Measurements from ENCODE around the gene SLC25A21.
"Not testable (repeated sequence)": the region's sequence is repeated elsewhere in the genome, so short reads cannot be mapped to it uniquely, and the experiment has no call there.

The SLC25A21 gene

DNA sequence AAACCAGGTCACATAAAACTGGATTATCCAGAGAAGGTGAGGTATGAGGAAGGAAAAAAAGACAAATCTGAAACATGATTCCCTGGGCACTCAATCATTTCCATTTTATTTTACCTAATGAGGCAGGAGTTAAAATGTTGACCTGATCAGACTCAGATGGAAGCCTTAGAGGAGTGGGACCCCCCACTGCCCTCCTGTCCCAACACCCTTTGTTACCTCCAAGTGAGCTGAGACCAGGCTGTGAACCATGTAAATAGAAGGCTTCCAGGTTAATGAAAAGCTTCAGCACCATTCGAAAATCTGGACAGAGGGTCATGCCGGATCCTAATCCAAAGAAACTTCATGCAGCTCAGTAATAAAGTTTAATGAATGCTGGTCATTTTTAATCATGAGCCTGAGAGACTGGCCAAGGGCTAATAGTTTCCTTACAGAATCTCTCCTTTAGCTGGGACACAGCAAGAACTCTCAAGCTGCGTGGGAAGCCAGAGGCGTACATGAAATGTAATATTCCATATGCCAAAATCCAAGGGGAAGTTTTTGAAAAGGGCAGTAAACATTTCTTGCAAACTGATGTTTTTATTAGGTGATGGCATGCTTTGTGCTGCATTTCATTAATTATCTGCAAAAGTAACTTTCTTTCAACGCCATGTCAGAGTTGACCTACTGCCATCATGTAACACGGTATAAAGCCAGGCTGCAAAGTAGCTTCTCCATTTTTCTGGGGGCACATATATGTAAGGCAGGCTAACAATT, 327.8 kb downstream of the SLC25A21 start:
- no peak for DNase-seq (ENCODE audit: low read depth in 2 of 2, low spot score in 1 of 2)

DNA sequence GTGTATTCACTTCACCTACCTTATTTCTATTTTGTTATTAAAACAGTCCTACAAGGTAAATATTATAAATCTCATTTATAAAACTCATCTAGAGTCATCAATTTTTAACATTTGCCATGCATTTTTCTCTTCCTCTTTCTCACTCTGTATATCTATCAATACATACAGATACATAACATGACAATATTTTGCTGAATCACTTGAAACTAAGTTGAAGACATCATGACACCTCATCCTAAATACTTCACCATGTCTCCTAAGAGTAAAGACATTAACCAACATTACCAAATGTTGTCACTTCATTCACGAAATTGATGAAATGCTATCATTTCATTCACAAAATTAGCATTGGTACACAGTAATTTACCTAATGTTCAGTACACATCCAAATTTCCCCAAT, 329.0 kb downstream of the SLC25A21 start:
- DNase-seq (ENCODE audit: low read depth in 2 of 2, low spot score in 1 of 2) = no peak

DNA sequence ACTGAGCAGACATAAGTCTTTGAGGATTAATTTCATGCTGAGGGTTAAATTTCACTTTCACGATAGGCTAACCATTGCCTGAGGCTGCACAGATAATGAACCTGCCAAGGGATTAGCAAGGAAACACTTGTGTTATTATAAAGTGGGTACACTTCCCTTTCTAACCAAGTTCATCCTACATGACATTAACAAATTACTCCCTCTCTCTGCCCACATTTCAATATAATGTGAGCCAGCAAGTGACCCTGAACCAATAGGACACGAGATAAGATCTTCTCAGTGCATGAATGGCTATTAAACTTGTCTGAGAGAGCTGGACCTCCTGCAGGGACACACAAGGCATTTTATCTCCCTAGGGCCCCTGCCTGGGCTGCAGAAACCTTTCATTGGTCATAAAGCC, 337.3 kb downstream of the SLC25A21 start:
- DNase-seq (ENCODE audit: low read depth in 2 of 2, low spot score in 1 of 2) = no peak

DNA sequence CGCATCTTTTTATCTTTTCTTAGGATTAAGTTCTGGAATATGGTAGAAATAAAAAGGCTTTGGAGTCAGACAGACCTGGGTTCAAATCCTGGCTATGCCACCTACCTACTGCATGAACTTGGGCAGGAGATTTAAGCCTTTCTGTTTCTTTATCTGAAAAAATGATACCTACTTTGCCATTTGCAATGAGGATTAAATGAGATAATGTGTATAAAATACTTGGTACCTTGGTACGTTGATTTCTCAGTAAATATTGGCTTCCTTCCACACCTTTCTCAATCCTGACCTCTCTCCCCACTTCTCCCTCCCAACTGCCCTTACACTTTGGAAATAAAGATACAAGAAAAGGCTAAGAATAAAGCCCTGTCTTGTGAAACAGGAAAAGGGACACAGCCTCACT, 338.1 kb downstream of the SLC25A21 start:
- DNase-seq (ENCODE audit: low read depth in 2 of 2, low spot score in 1 of 2) = no peak

DNA sequence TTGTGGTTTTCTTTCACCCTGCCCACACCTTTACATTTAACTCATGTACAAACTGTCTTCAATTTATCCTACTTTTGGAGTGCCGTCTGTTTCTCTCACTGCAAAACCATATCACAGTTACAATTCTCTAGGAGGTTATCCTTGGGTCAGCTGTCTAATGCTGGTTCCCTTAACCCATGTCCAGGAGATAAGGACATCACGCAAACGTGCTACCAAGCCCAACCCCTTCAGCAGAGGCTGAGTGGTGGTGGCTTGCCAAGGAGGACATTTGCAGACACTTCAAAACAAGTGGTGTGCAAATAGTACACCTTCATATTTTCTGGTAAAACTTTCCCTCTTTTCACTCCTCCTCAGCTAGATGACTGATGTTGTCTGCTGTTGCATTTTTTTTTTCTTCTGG, 342.9 kb downstream of the SLC25A21 start:
- DNase-seq (ENCODE audit: low read depth in 2 of 2, low spot score in 1 of 2) = no peak

DNA sequence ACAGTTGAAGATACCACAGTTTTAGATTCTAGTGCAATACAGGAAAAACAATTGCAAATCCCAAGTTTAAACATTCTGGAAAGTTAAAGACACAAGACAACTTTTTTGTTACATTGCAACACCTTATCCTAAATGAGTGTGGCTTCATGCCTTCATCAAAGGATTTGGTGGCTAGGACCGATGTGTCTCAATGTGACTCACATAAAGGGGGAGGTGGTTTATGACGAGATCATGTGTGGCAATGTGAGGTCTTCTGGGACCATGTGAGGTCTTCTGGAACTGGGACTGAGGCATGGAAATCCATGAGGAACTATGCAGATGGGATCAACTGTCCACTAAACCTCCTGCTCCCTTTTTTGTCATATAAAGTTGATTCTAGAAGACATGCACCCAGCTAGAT, 344.5 kb downstream of the SLC25A21 start:
- no peak for DNase-seq (ENCODE audit: low read depth in 2 of 2, low spot score in 1 of 2)

DNA sequence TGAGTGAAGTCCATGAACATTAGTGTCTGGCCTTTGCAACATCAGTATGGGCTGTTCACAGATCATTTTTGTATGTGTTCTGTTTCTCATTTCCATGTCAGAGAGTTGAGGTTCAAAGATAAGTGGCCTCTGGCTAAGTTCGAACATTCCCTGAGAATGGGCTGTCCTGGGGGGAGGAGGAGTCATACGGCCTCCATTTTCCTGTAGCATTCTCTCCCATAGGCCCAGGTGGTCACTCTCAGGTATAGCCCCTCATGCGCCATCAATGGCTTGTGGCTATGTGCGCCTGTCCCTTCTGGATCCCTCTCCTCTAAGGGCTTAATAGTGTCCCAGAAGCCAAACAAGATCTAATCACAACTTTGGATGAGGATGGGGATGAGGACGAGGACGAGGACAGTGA, 345.8 kb downstream of the SLC25A21 start:
- no peak for DNase-seq (ENCODE audit: low read depth in 2 of 2, low spot score in 1 of 2)

DNA sequence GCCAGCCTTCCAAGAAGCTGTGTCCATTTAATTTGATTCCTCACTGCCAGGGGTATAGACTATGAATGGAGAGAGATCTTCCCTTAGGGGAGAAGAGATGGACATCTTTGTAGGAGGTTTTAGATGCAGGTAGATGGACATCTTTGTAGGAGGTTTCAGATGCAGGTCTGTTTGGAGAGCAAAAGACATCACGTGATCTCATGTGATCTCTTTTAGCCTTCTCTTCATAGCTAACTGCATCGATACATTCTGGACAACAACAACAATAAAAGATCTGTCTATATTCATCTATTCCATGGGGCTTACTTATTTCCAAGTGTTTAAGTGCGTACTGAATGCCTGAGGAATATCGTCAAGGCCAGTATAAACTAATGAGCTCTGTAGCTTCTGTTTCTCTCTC, 347.6 kb downstream of the SLC25A21 start:
- DNase-seq (ENCODE audit: low read depth in 2 of 2, low spot score in 1 of 2) = no peak

DNA sequence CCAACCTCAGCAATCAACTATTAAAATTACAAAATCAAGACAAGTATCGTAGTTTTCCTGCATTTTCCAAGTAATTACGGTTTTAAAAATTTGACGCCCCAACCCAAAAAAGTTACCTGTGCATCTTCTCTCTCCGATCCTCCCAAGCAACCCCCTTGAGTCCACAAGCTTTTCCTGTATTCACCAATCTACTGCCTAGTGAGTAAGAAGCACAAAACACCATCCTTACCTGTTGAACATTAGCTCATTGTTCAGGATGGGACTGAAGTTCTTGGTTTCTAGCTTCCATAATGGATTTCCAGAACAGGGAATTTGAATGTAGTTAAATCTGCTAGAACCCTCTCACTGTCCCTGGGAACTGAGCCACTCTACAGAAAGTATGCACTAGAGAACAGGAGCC, 348.8 kb downstream of the SLC25A21 start:
- DNase-seq (ENCODE audit: low read depth in 2 of 2, low spot score in 1 of 2) = no peak

DNA sequence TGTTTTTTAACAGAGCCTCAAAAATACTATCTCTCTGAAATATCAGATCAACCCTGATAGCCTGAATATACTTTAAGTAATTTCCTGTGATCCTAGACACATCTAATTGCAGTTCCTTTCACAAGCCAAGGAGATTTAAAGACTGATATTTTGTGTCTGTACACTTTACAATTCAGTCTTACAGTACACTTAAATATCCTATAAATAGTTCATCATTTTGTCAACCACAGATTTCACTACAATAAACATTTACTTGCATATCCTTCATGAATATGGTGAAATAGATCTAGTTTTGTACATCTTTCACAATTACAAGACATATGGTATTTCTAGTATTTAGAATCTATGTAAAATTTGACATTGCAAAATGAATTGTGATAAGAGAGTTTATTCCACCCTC, 349.7 kb downstream of the SLC25A21 start:
- DNase-seq (ENCODE audit: low read depth in 2 of 2, low spot score in 1 of 2) = no peak

DNA sequence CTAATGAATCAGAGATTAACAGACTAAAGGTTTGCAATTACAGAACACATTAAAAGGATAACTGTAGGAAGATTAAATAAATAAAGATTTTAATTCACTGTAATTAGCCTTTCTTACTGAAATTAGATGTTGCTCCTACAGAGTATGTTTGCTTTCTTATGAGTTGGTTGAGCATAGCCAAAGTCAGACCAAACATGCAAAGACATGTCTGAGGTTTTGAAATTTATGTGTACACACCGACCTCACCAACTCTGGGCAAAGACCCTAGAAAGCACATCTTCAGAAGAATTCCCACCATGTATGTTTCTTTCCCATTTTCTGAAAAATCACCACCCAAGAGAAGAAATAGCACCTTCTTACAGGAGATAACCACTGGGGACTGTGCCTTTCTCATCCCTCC, 351.5 kb downstream of the SLC25A21 start:
- DNase-seq (ENCODE audit: low read depth in 2 of 2, low spot score in 1 of 2) = no peak

DNA sequence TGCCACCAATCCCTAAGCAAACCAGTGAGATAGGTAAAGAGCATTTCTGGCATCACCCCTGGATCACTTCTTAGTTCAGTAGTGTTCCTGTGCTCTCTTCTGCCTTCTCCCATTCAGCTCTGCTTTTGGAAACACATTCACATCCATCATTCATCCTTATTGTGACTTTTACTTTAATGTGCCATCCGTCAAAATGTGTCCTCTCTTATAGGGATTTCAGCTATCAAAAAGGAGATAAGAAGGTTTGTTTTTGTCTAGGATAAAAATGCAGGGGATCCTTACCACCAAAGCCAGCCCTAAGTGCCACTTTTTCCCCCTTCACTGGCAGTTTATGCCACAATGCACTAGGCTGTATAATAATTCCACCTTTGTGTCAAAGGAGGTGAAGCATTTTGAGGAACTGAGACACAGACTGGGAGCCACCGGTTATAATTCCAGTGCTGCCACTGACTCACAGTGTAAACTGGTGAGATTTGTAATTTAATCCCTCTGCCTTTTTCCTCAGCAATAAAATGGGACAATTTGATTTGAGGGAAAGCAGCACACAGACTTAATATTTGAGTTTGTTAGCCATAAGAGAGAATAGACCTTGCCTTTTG, 352.2 kb downstream of the SLC25A21 start:
- no peak for DNase-seq (ENCODE audit: low read depth in 2 of 2, low spot score in 1 of 2)

DNA sequence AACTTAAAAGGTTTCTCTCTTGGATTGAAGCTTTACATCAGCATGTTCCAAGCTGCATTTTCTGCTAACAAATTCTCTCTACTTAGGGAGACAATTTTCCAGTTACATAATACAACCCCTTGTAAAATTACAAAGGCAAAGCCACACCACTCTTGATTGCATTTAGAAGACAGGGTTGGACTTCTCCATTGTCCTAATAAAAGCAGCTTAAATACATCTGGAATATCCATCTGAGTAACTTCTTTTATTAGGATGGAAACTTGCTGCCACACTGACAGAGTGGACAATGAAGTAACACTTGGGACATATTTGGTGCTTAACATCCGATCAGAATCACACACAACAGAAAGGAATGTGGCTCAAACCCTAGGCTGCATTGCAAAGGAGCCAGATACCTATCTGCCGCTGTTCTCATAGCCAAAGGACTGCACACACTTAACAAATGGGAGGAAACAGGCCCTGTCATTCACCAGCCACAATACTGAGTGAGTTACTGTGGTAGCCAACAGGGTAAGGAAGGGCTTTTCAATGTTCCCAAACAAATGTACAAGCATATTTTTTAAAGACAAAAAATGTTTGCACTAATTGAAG, 353.5 kb downstream of the SLC25A21 start:
- no peak for DNase-seq (ENCODE audit: low read depth in 2 of 2, low spot score in 1 of 2)

DNA sequence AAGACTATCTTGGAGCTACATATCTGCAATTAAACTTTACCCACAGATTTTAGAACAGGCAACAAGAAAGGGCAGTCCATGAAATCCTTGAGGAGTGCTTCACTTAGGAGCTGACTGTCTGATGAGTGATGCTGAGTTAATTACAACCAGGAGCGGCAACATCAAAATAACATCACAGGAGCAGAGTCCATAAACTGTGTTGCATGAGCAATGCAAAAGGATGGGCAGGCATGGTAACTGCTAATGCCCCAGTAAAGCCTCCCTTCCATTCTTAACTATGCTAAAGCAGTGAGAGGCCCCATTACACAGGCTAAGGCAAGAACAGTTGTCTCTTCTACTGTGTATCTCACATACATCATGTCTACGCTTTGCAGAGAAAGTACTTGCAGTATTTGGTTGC, 354.2 kb downstream of the SLC25A21 start:
- no peak for DNase-seq (ENCODE audit: low read depth in 2 of 2, low spot score in 1 of 2)

DNA sequence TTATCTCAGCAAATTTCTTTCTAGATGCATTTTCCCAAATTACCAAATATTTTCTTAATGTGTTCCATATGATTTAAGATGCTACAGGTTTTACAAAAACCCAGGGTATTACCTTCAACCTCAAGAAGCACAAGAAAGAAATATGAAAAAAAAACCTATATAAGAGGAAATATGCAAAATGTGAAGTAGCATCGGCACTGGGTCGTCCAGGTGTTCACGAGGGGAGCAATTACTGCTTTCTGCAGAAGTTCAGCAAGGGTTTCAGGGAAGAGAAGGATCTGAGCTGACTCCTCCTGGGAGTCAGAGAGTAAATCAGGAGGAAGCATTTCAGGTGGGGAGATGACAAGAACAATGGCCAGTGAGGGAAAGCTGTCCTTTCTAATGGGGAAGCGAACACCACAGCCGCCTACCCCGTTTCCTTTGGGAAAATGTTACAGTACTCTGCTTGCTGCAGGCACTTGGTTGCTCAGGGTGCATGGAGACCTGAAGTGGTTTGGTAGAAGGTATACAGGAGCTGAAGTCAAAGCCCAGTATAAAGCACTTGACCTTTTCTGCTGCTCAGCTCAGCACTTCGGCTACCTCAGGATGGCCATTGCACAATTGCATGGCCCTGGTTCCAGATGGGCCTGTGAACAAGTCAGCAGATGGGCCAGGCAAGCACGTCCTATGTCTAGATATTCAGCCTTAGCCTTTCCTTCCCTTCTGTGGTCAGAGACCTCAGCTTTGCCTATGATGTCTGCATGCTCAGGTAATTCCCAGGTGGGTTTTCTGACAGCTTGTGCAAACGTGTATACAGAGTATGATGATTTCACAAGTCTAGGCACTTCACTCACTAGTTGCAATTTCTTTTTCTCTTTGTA, 355.1 kb downstream of the SLC25A21 start:
- DNase-seq (ENCODE audit: low read depth in 2 of 2, low spot score in 1 of 2) = no peak

DNA sequence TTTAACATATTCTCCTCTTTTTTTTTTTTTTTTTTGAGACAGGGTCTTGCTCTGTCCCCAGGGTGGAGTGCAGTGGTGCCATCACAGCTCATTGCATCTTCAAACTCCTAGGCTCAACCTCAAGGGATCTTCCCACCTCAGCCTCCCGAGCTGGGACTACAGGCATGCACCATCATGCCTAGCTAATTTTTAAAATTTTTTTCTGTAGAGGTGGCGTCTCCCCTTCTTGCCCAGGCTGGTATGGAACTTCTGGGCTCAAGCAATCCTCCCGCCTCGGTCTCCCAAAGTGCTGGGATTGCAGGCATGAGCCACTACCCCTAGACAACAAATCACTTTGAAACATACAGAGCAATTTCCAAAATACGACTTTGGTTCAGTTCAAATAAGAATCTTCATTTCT, 355.9 kb downstream of the SLC25A21 start:
- no peak for DNase-seq (ENCODE audit: low read depth in 2 of 2, low spot score in 1 of 2)

DNA sequence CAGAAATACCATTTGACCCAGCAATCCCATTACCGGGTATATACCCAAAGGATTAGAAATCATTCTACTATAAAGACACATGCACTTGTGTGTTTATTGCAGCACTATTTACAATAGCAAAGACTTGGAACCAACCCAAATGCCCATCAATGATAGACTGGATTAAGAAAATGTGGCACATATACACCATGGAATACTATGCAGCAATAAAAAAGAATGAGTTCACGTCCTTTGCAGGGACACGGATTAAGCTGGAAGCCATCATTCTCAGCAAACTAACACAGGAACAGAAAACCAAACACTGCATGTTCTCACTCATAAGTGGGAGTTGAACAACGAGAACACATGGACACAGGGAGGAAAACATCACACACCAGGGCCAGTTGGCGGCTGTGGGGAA, 357.6 kb downstream of the SLC25A21 start:
- DNase-seq (ENCODE audit: low read depth in 2 of 2, low spot score in 1 of 2) = not testable (repeated sequence)

DNA sequence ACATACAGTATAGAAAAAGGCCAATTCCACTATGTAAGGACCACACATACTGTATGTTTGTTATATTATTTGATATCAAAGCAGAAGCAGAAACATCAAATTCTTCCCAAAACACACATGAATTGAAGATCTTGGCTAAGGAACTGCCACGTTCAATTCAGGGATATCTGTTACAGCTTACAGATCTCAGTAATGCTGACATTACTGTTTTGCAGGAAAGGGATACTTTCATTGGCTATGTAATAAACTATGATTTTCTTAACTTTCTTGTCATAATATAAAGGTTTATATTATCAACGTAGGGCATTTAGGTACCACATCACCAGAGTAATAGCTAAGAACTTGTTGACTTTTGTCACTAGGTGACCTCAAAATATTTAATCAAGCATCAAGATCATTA, 362.2 kb downstream of the SLC25A21 start:
- no peak for DNase-seq (ENCODE audit: low read depth in 2 of 2, low spot score in 1 of 2)

DNA sequence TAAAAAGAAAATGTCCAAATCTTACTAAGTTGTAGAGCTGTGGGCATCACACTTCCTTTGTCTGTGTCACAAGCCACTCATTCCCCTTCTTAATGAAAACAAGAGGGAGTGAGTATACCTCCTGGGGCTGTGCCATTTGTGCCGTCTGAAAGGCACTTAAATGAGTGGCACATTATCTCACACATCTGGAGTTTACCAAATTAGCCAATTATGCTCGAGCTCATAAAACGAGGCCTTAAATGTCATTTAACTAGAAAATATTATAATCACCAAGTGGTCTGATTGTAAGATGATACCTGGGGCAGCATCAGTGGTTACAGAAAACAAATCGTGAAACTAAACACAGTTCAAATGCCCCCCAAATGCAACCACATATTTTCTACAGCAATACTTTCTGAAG, 364.7 kb downstream of the SLC25A21 start:
- DNase-seq (ENCODE audit: low read depth in 2 of 2, low spot score in 1 of 2) = no peak

DNA sequence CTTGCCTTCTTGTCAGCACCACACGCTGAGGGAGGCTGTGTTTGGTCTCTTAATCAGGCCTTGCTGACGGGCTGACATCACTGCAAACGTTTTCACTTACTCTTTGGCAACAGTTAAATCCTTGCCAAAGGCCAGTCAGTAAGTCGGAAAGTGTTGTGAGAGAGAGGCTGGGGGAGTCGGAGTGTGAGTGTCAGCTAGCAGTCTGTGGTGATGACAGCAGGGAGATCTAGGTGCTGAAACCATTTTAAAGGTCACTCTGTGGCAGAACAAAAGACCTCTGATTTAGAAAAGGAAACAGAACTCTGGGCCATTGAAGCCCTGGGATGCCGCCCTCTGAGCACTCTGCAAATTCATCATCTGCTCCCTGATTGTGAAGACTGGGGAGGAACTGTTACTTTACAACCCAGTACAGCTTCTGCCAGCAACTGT, 367.3 kb downstream of the SLC25A21 start:
- DNase-seq (ENCODE audit: low read depth in 2 of 2, low spot score in 1 of 2) = no peak

DNA sequence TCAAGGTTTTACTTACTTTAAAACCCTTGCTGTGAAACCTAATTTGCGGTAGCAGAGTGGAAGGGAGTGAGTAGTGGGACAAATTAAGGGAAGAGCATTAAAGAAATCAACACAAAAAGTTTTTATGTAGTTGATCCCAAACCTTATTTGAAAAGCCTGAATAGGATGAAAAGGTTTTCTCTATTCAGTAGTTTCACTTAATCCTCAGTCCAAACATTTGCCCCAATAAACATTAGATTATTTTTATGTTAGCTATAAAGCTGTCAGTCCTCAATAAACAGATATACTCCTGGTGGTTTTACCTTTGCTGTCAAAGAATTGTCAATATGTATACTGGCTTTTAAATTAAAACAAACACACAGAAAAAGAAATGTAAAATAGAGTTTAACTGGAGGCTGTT, 374.8 kb downstream of the SLC25A21 start:
- no peak for DNase-seq (ENCODE audit: low read depth in 2 of 2, low spot score in 1 of 2)

DNA sequence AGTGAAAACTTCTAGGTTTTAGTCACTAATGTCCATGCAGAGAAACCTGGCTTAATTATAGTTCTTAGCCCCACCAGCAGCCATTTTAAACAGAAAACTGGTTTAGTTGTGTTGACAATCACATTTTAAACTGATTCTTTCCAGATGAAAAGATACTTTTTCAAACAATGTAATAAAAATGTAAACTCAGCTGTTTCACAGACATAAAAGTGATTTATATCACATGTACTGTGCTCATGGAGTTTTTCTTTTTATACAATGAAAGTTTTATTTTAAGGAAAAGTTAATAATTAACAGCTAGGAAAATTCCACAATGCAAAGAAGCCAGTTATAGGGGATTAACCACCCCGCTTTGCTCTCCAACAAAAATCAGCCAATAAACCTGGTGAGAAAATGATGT, 381.0 kb downstream of the SLC25A21 start:
- DNase-seq (ENCODE audit: low read depth in 2 of 2, low spot score in 1 of 2) = no peak
